ENCODE results near the gene SPANXN4.

Gene SPANXN4, protein sequence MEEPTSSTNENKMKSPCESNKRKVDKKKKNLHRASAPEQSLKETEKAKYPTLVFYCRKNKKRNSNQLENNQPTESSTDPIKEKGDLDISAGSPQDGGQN
- total RNA-seq: 0 reads per million in 2 donors

DNA sequence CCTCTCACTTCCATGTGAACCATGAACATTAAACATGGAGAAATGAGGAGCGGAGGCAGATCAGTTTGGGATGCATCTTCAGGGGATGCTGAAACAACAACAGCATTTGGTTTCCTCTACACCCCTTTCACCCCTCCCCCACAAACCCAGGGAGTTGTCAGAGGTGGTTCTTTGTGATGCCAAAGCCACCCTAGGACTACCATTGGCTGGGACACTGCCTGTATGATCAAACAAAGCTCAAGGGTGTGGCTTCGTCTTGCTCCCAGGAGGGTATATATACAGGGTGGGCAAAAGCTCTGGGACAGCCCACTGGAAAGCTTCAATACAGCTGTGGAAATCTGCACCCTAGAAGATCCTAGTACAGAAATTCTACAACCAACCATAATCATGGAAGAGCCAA, at the start of gene SPANXN4:
Gene SPANXN4 (plus strand): TSS at position 301 of the 400 bp plus-strand sequence. CDS start 87 bp downstream, at position 388.
- no peak for DNase-seq

DNA sequence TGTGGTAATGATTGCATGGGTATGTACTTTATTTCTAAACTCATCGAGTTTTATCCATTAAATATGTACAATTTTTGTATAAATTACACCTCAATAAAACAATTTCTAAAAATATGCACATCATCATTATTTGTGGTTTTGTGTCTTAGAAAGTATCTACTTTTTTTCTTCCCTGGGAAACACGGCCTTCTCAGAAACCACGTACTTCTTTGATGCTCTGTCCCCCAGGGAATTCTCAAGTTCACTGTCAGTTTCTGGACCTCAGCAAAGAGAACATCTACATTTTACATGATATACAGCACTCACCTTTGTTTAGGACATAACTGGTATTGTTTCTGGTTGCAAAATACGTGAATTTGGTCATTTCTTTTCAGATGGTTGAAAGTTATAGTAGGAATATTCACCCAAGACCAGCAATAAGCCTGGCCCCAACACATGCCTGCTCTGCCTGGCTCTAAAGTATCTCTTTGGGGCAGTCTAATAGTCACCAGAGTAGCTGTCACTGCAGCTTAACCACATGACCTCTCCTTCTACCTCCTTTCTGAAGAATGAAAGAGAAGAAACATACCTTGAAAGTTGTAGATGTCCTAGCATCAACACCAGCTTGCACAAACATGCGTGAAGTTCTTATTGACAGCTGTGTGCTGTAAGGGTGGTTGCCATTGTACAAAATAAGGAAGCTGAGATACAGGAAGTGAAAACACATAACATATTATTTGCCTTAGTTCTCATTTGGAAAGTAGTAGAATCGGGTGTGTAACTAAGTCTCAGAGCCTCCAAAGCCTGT, 48.4 kb upstream of the SPANXN4 start:
- DNase-seq: no peak

DNA sequence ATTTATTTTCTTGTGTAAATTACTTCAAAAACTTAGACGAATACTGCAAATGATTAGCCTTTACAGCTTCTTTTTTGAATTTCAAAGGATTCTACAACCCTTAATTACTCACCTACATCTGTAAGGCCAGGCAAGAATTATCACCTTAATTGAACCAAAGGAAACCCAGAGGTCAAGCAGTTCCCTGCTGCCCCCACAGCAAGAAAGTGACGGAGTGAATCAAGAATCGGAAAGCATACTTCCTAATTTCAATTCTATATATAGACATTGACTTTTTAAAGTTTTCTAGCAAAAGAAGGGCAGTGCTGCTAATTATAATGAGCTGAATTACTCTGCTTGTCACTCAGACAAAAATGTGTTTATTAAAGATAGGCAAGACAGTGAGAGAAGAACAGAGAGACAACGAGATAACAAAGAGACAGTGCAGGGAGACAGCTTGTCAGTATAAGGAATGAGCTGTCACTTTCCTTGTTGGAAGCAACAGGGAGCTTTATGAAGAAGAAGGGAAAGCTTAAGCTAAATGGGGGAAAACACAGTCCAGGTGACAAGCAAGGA, 47.5 kb upstream of the SPANXN4 start:
- no peak for DNase-seq

DNA sequence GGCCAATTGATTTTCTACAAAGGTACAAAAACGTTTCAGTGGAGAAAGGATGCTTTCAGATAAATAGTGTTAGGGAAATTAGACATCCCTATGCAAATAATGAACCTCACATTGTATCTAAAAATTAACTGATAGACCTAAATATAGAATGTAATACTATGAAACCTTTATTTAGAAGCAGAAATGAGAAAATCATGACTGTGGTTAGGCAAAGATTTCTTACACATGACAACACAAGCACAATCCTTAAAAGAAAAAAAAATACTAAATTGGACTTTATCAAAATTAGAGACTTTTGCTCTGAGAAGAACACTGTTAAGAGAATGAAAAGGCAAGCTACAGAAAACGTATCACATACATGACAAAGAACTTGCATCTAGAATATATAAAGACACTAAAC, 43.0 kb upstream of the SPANXN4 start:
- no peak for DNase-seq

DNA sequence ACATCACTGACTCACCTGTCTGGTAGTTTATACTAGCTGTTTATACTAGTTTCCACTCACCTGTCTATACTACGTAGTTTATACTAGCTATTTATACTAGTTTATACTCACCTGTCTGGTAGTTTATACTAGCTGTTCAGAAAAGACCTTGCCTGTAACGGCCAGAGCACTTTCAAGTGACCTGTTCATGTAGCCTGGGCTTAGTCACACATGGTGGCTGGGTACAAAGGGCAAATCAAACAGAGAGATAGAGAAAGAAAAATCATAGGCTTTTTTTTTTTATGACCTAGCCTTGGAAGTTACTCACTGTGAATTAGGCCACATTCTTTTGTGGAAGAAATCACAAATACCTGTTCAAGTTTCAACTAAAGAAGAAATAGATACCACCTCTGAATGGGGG, 30.7 kb upstream of the SPANXN4 start:
- no peak for DNase-seq

DNA sequence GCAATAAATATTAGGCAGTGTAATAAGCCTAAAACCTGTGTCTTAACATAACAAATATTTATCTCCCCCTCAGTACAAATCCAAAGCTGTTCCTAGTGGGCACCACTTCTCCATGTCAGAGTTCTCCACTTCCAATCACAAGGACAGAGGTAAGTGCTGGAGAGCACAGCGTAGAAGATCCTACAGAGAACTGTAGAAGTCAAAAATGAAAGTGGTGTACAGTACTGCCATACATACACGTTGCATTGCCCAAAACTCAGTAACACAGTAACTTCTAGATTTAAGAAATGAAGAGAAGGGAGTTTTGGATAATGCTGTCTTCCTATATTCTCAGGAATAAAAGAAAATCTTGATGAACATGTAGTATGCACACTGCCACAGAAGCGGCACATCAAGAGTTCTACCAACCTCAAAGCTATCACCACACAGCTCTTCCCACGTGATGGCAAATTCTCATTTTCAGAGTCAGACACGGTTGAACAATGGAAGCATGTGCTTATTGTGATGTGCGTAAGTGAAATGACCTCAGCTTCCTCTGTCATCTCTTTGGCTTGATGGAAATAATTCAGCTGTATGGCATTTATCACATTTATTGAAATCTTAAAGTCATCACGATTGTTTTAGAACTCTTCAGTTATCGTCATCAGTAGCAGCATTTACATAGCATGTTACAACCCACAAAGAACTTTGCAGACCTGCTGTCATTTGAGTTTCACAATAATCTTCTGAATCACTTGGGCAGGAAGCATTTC, 27.1 kb upstream of the SPANXN4 start:
- no peak for DNase-seq

DNA sequence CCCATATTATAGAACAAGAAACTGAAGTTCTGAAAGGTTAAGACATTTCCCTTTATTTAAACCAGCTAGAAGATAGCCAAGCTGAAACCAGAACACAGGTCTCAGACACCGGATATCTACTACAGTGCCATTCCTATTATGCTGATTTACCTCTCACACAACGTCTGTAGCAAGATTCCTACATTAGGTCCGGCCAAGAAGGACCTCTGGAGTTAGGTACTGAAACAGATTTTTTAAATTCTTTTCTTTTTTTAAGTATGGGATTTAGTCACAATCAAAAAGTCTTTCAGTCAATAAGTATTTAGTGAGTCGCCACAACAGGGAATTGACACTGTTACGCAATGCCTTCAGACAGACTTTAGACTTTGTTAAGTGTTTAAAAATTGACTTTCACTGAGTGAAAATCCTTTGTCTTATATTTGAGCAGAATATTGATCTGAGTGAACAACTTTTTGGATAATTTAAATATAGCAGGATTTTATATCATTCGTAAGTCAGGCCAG, 26.5 kb upstream of the SPANXN4 start:
- DNase-seq: no peak

DNA sequence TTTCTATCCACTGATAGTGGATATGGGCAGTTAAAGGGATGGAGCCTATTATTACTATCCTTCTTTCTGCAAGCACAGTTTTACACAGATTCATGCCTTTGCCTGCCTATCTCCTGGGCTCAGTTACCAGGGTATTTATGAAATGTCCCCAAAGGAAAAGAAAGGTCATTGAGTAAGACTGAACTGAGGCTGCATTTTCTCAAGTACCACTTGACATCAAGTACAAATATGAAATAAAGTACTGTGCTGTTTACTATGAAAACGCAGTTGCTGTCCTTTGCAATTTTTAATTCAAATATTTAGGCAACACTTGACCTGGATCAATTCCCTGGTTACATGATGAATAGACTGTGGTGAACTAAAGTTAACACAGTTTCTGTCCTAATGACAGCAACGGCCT, 23.5 kb upstream of the SPANXN4 start:
- no peak for DNase-seq

DNA sequence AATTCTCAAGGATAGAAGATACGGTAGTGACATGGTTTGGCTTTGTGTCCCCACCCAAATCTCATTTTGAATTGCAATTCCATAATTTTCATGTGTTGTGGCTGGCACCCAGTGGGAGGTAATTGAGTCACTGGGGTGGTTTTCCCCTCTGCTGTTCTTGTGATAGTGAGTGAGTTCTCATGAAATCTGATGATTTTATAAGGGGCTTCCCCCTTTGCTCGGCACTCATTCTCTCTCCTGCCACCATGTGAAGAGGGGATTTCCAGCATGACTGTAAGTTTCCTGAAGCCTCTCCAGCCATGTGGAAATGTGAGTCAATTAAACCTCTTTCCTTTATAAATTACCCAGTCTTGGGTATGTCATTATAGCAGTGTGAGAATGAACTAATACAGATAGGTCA, 8.5 kb upstream of the SPANXN4 start:
- no peak for DNase-seq

DNA sequence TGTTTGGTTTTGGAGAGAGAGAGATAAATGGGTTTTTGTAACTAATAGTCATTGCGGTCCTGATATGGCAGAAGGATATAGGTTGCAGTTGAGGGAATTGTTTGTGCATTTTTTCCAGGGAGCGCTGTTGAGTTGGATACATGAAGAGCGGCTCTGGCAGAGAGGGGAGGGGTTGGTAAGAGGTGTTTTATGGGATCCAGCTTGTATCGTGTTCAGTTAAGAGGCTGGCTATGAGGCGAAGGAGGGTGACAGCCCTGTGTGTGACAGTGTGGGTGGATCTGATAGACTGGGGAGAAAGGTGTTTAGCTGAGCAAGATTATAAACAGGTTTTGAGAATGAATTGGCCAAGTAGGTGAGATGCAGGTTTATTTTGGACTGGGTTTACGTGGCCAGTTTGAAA, 1.5 kb downstream of the SPANXN4 start:
- no peak for DNase-seq

DNA sequence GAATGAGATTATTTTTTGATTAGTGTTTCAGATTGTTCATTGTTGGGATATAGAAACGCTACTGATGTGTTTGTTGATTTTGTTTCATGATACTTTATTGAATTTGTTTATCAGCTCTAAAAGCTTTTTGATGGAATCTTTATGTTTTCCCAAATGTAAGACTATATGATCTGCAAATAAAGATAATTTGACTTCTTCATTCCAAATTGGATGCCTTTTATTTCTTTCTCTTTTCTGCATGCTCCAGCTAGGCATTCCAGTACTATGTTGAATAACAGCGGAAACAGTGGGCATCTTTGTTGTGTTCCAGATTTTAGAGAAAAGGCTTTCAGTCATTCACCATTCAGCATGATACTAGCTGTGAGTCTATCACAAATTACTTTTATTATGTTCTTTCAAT, 21.8 kb downstream of the SPANXN4 start:
- no peak for DNase-seq

DNA sequence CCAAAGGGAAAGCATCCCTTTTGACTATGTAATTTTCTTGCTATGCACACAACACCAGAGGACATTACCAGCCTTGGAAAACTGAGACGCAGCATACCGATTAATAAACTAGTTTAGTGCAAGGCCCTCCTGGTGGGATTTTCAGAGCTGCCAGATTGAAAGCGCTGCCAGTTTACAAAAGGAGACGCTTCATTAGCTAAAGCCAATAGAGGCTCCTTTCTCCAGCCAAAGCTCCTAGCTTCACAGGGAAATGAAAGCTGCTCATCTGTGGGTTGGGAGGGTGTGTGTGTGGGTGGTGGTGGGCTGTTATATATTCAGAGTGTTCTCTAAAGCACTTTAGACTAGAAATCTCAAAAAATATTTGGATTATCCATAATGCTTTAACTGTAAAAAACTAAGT, 32.4 kb downstream of the SPANXN4 start:
- no peak for DNase-seq

DNA sequence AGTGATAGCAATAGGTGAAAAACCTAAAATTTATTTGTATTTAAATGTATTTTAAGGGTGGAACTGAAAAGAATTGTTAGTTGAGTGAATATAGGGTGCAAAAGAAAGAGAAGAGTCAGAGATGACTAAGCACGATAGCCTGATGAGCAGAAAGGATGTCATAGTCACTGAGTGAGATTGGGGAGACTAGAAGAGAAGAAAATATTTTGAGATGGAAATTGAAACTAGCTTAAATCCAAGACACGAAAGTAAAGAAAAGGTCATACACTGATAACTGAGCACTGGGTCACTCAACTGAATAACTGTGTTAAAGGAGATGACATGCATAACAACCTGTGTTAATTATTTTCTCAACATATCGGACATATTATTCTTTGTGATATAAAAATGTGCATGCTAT, 55.5 kb downstream of the SPANXN4 start:
- no peak for DNase-seq

DNA sequence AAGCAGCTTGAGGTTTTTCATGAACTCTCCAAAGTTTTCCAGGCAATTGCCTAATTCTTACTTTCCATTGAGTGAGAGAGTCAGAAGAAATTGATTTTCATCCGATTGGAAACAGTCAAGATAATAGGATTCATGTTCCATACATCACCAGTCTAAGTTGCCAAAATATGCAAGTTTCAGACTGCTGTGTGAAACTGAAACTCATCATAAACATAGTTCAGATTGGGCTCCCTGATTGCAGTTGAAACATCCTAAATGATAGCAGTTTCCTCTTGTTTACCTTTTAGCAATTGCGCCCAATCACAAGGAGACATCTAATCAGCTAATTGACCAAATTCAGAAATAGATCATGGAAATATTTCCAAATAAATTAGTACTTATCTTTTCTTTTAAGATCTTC, 56.8 kb downstream of the SPANXN4 start:
- DNase-seq: no peak

All from T-helper 2 cell (primary cell).